A549 (cell line): Measurements from ENCODE around the gene CPNE1.

Experiments
- CTCF ChIP-seq: fragments of >200 bp; sonication (Bioruptor Twin); formaldehyde crosslinking; IDR thresholded peaks from 3 replicates; pipeline ENCODE4 v1.5.1; 2016
- ELK1 ChIP-seq: fragments of 150-350 bp; IDR thresholded peaks from 2 replicates; pipeline ENCODE4 v1.6.1; 2014; ENCODE audit warnings: low read depth, mild to moderate bottlenecking, low read length
- KDM5A ChIP-seq: fragments of 200-600 bp; sonication (generic); IDR thresholded peaks from 2 replicates; pipeline ENCODE4 v1.6.1; 2016; ENCODE audit warnings: antibody characterized with exemption, mild to moderate bottlenecking
- RAD21 ChIP-seq, 2 experiments: fragments of >200 bp in 1 of 2; sonication (Bioruptor Twin) in 1 of 2; formaldehyde crosslinking in 1 of 2; IDR thresholded peaks in 1 of 2; conservative IDR thresholded peaks in 1 of 2; 2 replicates in 1 of 2; 3 replicates in 1 of 2; pipeline ENCODE4 v1.6.1; 2012 to 2018; ENCODE audit warnings: inconsistent platforms in 1 of 2
- SMC3 ChIP-seq: fragments of >200 bp; sonication (Bioruptor Twin); formaldehyde crosslinking; IDR thresholded peaks from 3 replicates; pipeline ENCODE4 v1.6.1; 2018; ENCODE audit warnings: inconsistent platforms
- ZNF302 ChIP-seq: fragments of 250-450 bp; sonication (Bioruptor Pico); IDR thresholded peaks from 2 replicates; pipeline ENCODE4 v1.9.0; 2021; ENCODE audit warnings: inconsistent platforms, mild to moderate bottlenecking, moderate library complexity
- TF ChIP-seq, protein P1 (sequence below): IDR thresholded peaks from 2 replicates; pipeline ENCODE4 v1.6.1; 2012

GRCh38 chr20:35586751-35587425, 77.8 kb downstream of the CPNE1 start:
- TF ChIP-seq ELK1 (no peak), SMC3 (no peak), KDM5A (no peak), CTCF (no peak), ZNF302 (CRISPR knock-in tag) (no peak), RAD21 (conservative IDR thresholded peaks at IDR 0.05 in 1 of 2, IDR thresholded peaks at IDR 0.05 in 1 of 2) (no peak)
- TF ChIP-seq, protein P1, sequence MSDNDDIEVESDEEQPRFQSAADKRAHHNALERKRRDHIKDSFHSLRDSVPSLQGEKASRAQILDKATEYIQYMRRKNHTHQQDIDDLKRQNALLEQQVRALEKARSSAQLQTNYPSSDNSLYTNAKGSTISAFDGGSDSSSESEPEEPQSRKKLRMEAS = no peak
